Activated CD4-positive, CD25-positive, alpha-beta regulatory T cell treated with anti-CD3 and anti-CD28 coated beads, Interleukin-2, amount 50 U/mL, for 24 hours (primary cell): ENCODE measurements around the gene SS18L1.

Experiments used
- ATAC-seq, 2 donors: fragments of 150-1000 bp; cut with Tn5 transposase; one replicate each; pipeline ENCODE4 v1.10.0; 2021; ENCODE audit warnings: mild to moderate bottlenecking in 1 of 2, moderate library complexity in 1 of 2

Gene SS18L1

GRCh38 chr20:62198496-62198895, 54.9 kb downstream of the SS18L1 start:
- ATAC-seq = no peak

DNA sequence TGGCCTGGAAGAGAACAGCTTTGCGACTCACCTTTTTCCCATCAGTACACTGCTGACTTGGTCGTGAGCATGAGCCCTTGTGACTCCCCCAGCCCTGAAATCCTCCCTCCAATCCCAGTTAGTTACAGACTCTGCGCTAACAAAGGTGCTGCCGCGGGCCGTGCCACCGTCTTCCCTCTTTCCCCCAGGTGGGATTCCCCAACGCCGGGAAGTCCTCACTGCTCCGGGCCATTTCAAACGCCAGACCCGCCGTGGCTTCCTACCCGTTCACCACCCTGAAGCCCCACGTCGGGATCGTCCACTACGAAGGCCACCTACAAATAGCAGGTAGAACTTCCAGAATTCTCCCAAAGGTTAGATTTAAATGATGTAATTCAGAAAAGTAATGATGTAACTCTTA, 55.4 kb downstream of the SS18L1 start:
- no peak for ATAC-seq

- no peak for ATAC-seq
Measured at GRCh38 chr20:62200491-62201172, 57.1 kb downstream of the SS18L1 start.

DNA sequence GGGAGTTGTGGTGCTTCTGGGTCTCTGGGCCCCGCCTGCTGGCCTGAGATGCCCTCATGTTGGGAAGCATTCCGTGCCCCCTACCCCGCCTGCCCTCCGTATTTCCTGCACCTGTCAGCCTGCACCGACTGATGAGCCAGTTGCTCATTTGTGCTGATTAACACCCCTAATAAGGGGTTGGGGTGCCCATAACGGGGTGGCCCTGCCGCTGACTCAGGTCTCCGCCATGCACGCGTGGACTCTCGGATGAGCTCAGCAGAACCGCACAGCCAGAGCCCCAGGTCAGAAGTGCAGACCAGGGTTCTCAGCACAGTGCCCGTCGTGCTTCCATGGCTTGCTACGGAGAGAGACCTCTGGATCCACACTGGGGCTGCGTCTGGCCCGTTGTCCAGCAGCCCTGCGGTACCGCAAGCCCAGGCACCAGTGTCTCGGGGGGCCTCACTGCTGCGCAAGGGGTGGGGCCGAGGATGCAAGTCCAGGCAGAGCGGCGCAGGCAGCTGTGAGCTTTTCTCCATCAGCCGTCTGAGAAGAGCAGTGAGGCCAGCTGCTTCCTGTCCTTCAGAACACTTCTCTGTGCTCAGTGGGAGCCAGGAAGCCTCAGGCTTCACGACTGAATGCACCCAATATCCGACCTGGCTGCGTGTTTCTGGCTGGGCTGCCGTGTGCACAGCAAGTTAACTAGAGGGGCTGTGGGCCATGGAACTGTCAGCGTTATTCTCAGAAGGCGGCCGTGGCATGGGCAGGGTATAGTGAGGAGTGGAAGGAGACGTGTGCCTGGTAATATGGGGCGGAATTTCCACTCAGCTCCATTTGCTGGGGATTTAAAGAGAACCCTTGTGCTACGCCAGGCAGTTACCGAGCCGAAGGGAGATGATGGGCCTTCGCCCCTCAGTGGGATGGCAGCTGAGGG, 57.9 kb downstream of the SS18L1 start:
- ATAC-seq = no peak

DNA sequence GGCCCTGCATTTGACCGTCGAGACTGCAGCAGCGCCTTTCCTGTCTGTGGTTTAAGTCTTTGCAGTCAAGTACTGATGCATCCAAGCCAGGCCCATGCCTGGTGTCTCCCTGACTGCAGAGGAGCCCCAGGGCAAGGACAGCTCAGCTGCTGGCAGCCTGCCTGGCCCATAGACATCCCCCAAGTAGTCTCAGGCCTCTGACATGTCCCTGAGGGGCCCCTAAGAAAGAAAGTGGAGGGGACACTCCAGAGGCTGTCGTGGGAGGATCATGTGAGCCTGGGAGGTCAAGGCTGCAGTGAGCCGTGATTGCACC, 58.5 kb downstream of the SS18L1 start:
- ATAC-seq = no peak

DNA sequence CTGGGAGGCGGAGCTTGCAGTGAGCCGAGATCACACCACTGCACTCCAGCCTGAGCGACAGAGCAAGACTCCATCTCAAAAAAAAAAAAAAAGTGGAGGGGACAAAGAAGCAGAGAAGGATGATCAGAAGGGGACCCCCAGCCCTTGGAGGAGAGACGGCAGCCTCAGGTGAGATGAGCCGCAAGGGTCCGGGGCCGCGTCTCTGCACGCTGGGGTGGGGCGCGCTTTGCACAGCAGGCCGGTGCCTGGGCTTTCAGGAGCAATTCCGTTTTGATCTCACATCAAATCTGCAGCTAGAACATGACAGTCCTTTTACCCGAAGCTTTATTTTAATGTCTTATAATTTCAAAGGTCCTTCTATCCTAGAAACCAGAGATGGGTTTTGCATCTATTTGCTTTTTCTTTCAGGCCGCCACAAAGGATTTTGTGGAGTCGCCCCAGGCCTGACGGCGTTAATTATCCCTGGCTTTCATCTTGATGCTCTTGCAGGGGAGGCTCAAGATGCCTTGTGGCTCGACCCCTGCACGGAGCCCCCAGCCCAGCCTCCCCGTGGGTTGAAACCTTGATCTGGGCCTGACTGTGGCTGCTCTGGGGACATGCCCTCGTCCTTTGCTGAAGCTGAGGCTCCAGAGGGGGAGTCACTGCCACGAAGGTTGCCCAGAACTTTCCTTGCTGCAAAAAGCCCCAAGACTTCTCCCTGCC, 59.3 kb downstream of the SS18L1 start:
- no peak for ATAC-seq

GRCh38 chr20:62203378-62204030, 59.9 kb downstream of the SS18L1 start:
- ATAC-seq = no peak

DNA sequence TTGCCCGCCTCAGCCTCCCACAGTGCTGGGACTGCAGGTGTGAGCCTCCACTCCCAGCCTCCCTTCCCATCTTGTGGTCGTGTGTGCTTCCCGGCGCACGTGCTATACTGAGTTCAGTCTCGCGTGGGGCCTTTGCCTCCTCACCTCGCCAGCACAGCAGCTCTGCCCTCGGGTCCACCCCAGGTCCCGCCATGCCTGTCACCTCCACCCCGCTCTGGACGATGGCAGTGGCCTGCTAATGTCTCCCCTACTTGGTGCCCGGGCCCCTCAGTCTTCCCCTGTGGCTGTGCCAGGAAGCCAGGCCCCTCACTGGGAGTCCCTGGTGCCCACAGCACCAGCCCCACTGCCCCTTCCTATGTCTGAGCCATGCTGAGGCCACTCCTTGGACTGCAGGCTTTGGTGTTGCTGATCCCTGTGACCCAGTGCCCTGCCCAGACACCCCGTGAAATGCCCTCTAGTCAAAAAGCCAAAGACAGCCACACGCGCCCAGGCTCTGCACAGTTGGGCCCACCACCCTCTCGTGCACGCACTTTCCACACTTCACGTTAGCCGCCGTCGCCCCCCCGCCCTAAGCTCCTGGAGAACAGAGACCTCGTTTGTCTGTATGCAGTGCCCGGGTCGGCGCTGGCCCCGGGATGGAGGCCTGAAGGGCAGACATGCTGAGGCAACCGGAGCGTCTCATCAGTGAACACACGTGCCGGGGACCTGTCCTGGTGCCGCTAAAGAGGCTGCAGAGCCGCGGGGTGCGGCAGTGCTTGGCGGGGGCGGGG, 62.2 kb downstream of the SS18L1 start:
- no peak for ATAC-seq

- no peak for ATAC-seq
Measured at GRCh38 chr20:62206388-62206775, 62.8 kb downstream of the SS18L1 start.

GRCh38 chr20:62208061-62208794, 64.7 kb downstream of the SS18L1 start:
- no peak for ATAC-seq

DNA sequence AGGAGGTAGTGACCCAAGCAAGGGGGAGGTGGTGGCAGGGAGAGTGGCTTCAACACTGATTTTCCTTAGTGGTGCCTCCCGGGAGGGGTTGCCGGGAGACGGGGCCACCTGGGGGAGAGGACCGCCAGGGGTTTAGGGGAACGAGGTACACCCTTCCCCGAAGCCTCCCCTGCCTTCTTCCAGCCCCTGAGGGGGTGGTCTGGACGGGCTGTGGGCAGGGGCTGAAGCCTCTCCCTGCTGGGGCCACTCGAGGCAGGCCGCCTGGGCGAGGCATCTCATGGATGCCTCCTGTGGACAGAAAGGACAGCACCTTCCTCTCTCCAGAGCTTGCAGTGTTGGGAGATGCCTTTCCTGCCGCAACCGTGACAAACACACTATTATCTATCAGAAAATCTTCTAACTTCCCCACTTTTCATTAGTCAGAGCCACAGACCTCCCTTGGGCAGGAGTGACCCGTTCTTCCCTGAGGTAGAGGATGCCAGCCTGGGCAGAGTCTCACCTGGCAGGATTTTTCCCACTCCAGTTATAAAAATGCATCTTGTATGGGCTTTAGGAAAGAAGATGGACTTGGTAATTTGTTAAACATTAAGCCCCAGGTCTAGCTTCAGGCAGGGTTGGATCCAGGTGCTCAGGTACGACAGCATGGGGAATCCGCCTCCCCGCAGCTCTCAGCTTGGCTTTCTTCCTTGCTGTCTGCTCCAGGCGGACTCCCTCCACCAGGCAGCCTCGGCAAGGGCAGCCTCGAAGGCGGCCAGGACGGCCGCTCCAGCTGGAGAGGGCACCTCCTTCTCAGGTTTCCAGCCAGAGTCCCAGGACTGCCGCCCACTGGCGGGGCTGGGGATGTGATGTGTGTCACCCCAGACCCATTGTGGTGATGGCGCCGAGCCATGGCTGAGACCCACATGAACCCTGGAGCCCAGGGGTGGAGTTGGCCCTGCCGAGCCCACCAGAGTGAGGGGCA, 65.5 kb downstream of the SS18L1 start:
- no peak for ATAC-seq

GRCh38 chr20:62209850-62210495, 66.4 kb downstream of the SS18L1 start:
- ATAC-seq = no peak

GRCh38 chr20:62210496-62210855, 66.9 kb downstream of the SS18L1 start:
- ATAC-seq = no peak

GRCh38 chr20:62211216-62211615, 67.6 kb downstream of the SS18L1 start:
- ATAC-seq = no peak

- no peak for ATAC-seq
Measured at GRCh38 chr20:62211769-62212288, 68.3 kb downstream of the SS18L1 start.

DNA sequence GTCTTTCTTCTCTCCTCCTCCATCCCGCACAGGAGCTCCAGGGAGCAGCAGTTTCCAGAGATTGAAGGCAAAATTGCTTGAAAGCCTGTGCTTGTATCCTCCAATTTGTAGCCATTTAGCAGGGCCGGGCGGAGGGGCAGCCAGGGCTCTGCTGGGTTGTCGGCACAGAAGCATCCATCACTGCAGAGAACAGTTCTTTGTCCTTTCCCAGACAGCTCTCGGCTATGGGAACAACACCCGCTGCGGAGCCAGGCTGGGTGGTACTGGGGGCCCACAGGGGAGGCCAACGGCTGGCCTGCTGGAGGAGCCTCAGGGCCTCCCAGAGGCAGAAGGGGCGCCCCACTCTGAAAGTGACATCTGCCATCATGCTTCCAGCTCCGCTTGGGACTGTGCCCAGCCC, 68.7 kb downstream of the SS18L1 start:
- ATAC-seq = no peak

DNA sequence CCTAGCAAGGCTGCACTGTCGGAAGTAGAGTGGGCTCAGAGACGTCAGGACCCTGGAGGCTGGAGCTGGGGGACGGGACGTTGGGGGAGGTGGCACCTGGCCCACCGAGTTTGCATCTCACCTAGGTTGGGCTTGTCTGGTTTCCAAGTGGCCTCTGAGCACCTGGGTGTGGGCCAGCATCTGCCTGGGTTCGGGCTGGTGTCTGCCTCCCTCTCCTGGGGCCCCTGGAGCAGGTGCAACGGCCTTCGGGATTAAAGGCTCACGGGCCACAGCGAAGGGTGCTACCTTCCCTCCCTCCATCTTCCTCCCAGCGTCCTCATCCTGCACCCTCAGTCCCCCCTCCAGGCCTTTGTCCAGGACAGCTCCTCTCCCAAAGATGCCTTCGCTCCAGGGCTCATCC, 70.5 kb downstream of the SS18L1 start:
- no peak for ATAC-seq

GRCh38 chr20:62215020-62215990, 71.7 kb downstream of the SS18L1 start:
- no peak for ATAC-seq
